OCI-LY3 (cell line): Measurements from ENCODE around the gene TNRC18.

ENCODE experiments used
- CTCF ChIP-seq: fragments of 200-600, 300-600 bp; sonication (generic); IDR thresholded peaks from 2 replicates; pipeline ENCODE4 v1.5.1; 2014; ENCODE audit warnings: antibody characterized with exemption, low read length, low read depth
- EZH2phosphoT487 ChIP-seq: fragments of 200-600 bp; shearing (Covaris generic); IDR thresholded peaks from 2 replicates; pipeline ENCODE4 v1.6.1; 2018; ENCODE audit warnings: antibody characterized with exemption, mixed run types, low read depth

DNA sequence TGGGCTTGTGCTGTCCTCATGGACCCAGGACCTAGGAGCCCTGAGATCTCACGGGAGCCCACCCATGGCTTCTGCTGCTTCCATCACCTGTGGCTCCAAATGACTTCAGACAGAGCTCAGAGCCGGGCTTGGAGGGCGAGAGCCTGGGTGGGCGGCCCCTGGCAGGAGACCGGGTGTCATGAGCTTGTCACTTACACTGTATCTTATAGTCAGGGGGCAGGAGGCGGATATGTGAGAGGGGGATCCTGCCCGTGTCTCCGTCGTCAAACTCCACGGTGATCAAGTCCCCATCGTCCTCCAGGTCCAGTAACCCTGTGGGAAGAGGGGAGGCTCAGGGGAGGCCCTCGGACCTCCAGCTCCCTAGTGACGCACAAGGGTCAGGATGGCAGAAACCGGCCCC lies 107.9 kb downstream of the TNRC18 start:
- no peak for TF ChIP-seq CTCF
- no peak for TF ChIP-seq EZH2phosphoT487
